ENCODE data around the gene ADGRL1.

GRCh38 chr19:14198384-14199376 lies 7.3 kb downstream of the ADGRL1 start:
- TF ChIP-seq SUZ12 (IDR thresholded peaks at IDR 0.05; ENCODE audit: extremely low read depth, insufficient read depth, insufficient read length) (no peak), YY1 (IDR thresholded peaks at IDR 0.05; ENCODE audit: insufficient read depth, insufficient read length) (no peak), ZNF274 (IDR thresholded peaks at IDR 0.05; ENCODE audit: low read depth, low read length) (no peak)

All from NT2/D1 (cell line).